Right atrium auricular region (tissue), 2 donors: ENCODE data around the gene CRYL1. TPM values are rescaled to one million over a fixed set of nuclear protein-coding genes. Genes with fewer than 3 reads are reported as not detected.
A peak's percentile ranks its signal among the peaks of the same experiment; 100 is the strongest.

Experiments used
- DNase-seq: peaks from one replicate; pipeline ENCODE4 v3.0.0-alpha.2; 2019; ENCODE audit warnings: low spot score
- H3K27ac ChIP-seq, 2 donors: fragments of 200-600 bp; sonication (generic); 1 replicate in 1 of 2; 2 replicates in 1 of 2; pipeline ENCODE4 v1.5.1; 2016 to 2019
- H3K27me3 ChIP-seq, 2 donors: fragments of 200-600 bp; sonication (generic); one replicate each; pipeline versions ENCODE4 v1.5.1 to v1.6.0; 2017 to 2019
- H3K36me3 ChIP-seq: fragments of 200-600 bp; sonication (generic); one replicate; pipeline ENCODE4 v1.5.1; 2016
- H3K4me1 ChIP-seq, 2 donors: fragments of 200-600 bp; sonication (generic); one replicate each; pipeline versions ENCODE4 v1.5.1 to v1.6.0; 2017 to 2019
- H3K4me3 ChIP-seq, 2 donors: fragments of 200-600 bp; sonication (generic); 1 replicate in 1 of 2; 2 replicates in 1 of 2; pipeline ENCODE4 v1.5.1; 2017 to 2019; ENCODE audit warnings: mild to moderate bottlenecking in 1 of 2, moderate library complexity in 1 of 2
- H3K9me3 ChIP-seq, 2 donors: fragments of 200-600 bp; sonication (generic); one replicate each; pipeline ENCODE4 v1.5.1; 2019
- total RNA-seq, 2 donors: library from RNA; depleted of rRNA; stranded (reverse); fragments of >200 nt; gene quantifications; one replicate each; pipeline ENCODE4 v1.1.0, GENCODE V29; 2016
- TF ChIP-seq, protein P1 (sequence below), 2 donors: fragments of 200-600 bp; sonication (generic); IDR thresholded peaks; one replicate each; pipeline ENCODE4 v1.5.1; 2019; ENCODE audit warnings: antibody characterized with exemption in 2 of 2

CRYL1 gene
- total RNA-seq, 2 donors from 2014 or later: 26.5 to 27.9 TPM

- TF ChIP-seq, protein P1, sequence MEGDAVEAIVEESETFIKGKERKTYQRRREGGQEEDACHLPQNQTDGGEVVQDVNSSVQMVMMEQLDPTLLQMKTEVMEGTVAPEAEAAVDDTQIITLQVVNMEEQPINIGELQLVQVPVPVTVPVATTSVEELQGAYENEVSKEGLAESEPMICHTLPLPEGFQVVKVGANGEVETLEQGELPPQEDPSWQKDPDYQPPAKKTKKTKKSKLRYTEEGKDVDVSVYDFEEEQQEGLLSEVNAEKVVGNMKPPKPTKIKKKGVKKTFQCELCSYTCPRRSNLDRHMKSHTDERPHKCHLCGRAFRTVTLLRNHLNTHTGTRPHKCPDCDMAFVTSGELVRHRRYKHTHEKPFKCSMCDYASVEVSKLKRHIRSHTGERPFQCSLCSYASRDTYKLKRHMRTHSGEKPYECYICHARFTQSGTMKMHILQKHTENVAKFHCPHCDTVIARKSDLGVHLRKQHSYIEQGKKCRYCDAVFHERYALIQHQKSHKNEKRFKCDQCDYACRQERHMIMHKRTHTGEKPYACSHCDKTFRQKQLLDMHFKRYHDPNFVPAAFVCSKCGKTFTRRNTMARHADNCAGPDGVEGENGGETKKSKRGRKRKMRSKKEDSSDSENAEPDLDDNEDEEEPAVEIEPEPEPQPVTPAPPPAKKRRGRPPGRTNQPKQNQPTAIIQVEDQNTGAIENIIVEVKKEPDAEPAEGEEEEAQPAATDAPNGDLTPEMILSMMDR (IDR thresholded peaks at IDR 0.05): no peak
- Histone ChIP-seq H3K27ac (no peak overlapping the region), H3K4me1 (peaks cover 0 to 17% of the 10 kb centered on the region in 2 donors), H3K36me3 (no peaks in the 10 kb centered on the region), H3K4me3 (no peak overlapping the region), H3K27me3 (no peaks in the 10 kb centered on the region), H3K9me3 (no peaks in the 10 kb centered on the region)
- no peak for DNase-seq
These were observed 94.6 kb downstream of the CRYL1 start for GRCh38 chr13:20431080-20431479.

DNA sequence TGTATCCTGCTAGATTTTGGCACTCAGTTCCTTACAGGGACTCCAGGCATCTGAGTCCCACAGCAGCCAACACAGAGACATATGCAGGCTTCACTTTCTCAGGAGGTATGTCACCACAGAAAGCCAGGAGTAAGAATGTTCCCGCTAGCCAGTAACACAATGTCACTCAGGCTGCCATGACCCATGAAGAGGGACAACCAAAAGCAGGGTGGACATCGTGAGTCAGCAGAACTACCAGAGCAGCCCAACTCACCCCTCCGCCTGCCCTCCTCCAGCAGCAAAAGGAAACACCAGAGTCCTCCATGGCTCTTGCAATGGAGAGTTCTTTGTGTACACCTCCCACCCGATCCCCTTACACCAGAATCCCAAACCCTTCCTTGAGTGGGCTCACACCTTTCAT, 95.4 kb downstream of the CRYL1 start:
- DNase-seq: no peak
- Histone ChIP-seq H3K36me3 (no peaks in the 10 kb centered on the region), H3K4me3 (no peak overlapping the region), H3K4me1 (peaks cover 0 to 17% of the 10 kb centered on the region in 2 donors), H3K27ac (no peak overlapping the region), H3K27me3 (no peaks in the 10 kb centered on the region), H3K9me3 (no peaks in the 10 kb centered on the region)
- TF ChIP-seq, protein P1 (IDR thresholded peaks at IDR 0.05): no peak

DNA sequence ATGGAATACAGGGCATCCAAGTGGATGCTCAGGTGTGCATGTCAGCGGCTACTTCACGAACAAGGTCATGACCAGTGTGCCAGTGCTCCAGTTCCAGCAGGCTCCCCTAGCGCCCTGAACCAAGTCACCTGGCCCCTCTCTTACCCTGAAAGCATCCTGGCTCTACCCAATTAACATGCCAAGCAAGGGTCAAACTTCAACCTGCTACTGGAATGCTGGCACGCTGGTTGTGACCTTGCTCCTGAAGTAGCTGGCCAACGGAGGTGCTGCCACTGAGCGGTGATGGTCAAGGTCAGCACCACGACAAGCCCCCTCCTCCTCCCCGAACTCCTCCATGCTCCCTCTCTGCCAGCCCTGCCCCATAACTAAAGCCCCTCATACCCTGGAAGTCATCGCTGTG, 96.0 kb downstream of the CRYL1 start:
- Histone ChIP-seq H3K27ac (no peak overlapping the region), H3K36me3 (no peaks in the 10 kb centered on the region), H3K9me3 (no peaks in the 10 kb centered on the region), H3K4me1 (peaks cover 0 to 17% of the 10 kb centered on the region in 2 donors), H3K4me3 (no peak overlapping the region), H3K27me3 (no peaks in the 10 kb centered on the region)
- TF ChIP-seq, protein P1 (IDR thresholded peaks at IDR 0.05): no peak
- DNase-seq: no peak

DNA sequence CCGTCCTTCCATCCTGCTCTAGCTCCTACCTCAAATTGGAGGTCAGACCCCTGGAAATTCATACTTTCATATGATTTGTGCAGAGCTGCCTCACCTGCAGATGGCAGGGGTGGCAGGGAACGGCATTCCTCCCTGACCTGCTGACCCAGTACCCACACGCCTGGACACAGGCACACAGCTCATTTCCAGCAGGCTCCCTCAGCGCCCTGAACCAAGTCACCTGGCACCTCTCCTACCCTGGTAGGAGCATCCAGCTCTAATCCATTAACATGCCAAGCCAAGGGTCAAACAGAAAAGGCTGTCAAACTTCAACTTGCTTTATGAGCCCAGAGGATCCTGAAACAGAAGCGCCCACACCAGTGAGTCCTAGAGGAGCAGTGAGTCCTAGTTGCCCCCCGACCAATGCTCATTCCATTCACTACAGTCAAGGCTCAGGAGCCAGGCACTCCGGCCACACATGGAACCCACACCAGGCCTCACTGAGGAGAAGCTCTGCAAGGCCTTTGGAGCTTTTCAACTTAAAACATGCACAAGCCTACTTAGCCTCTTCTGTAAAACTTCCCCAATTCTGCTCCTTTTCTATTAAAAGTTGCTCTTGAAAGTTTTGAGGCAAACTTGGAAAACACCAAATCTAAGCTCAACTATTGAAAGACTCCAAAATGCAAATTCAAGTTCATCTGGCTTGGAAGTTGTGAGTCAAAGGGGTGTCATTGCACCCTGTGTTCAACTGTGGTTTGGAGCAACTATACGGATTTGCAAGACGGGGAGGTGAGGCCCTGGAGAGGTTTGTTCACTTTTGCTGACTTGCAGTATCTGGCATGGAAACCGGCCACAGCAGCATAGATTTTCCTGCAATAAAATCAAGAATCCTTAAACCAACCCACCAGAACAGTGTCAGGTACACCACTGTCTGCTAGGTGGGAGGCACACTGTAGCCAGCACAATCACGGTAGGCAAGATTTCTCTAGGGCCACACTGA, 96.7 kb downstream of the CRYL1 start:
- TF ChIP-seq, protein P1 (IDR thresholded peaks at IDR 0.05): no peak
- H3K27me3 ChIP-seq: no peaks in the 10 kb centered on the region
- no peak for DNase-seq
- no peaks in the 10 kb centered on the region for H3K9me3 ChIP-seq
- no peak overlapping the region for H3K4me3 ChIP-seq
- H3K4me1 ChIP-seq: peaks cover 0 to 17% of the 10 kb centered on the region in 2 donors
- H3K27ac ChIP-seq: no peak overlapping the region
- no peaks in the 10 kb centered on the region for H3K36me3 ChIP-seq

GRCh38 chr13:20426766-20427448, 98.8 kb downstream of the CRYL1 start:
- Histone ChIP-seq H3K4me1 (peaks cover 0 to 13% of the 10 kb centered on the region in 2 donors), H3K9me3 (no peaks in the 10 kb centered on the region), H3K27me3 (no peaks in the 10 kb centered on the region), H3K27ac (peak overlapping the region in 1 of 2 donors; percentile 34), H3K36me3 (no peaks in the 10 kb centered on the region), H3K4me3 (no peak overlapping the region)
- TF ChIP-seq, protein P1 (IDR thresholded peaks at IDR 0.05): no peak
- no peak for DNase-seq
